Cardiac muscle cell (in vitro differentiated cells and primary cell): Measurements from ENCODE around the gene FUNDC1. TPM values are rescaled to one million over a fixed set of nuclear protein-coding genes. Genes with fewer than 3 reads are reported as not detected.
A peak's percentile ranks its signal among the peaks of the same experiment; 100 is the strongest.

Experiments
- DNase-seq, 2 donors: peaks; one replicate each; pipeline versions ENCODE4 v3.0.0 to v3.0.0-alpha.2; 2010 to 2017; ENCODE audit warnings: low read depth in 1 of 2, low spot score in 1 of 2
- H3K27ac ChIP-seq: fragments of 200-600 bp; sonication (generic); 2 replicates; pipeline ENCODE4 v1.5.1; 2016
- H3K27me3 ChIP-seq: fragments of 200-600 bp; sonication (generic); 2 replicates; pipeline ENCODE4 v1.6.0; 2016; ENCODE audit warnings: control low read depth
- H3K36me3 ChIP-seq: fragments of 200-600 bp; sonication (generic); 2 replicates; pipeline ENCODE4 v1.5.1; 2016; ENCODE audit warnings: control low read depth
- H3K4me1 ChIP-seq: fragments of 200-600 bp; sonication (generic); 2 replicates; pipeline ENCODE4 v1.8.1; 2017; ENCODE audit warnings: low read depth, mild to moderate bottlenecking, mixed run types
- H3K4me3 ChIP-seq: fragments of 200-600 bp; sonication (generic); 2 replicates; pipeline ENCODE4 v1.5.1; 2016; ENCODE audit warnings: mild to moderate bottlenecking
- H3K9me3 ChIP-seq: fragments of 200-600 bp; sonication (generic); 2 replicates; pipeline ENCODE4 v1.5.1; 2017; ENCODE audit warnings: low read depth, mild to moderate bottlenecking, control low read depth
- polyA plus RNA-seq: library from polyadenylated mRNA; unstranded; fragments of >200 nt; fragmentation: Nextera tagmentation; extraction: Ambion mirVana; gene quantifications from 2 replicates; pipeline ENCODE4 v1.2.1, GENCODE V29; 2016
- total RNA-seq: library from RNA; depleted of rRNA; stranded (reverse); fragments of >200 nt; gene quantifications from 2 replicates; pipeline ENCODE4 v1.2.3, GENCODE V29; 2016
- TF ChIP-seq, protein P1 (sequence below): IDR thresholded peaks from 2 replicates; pipeline ENCODE4 v1.5.1; 2012; ENCODE audit warnings: low read depth, mild to moderate bottlenecking, low read length

Gene FUNDC1
- total and polyA plus RNA-seq, 2 experiments from 2014 or later = 17.8 to 37.9 TPM

DNA sequence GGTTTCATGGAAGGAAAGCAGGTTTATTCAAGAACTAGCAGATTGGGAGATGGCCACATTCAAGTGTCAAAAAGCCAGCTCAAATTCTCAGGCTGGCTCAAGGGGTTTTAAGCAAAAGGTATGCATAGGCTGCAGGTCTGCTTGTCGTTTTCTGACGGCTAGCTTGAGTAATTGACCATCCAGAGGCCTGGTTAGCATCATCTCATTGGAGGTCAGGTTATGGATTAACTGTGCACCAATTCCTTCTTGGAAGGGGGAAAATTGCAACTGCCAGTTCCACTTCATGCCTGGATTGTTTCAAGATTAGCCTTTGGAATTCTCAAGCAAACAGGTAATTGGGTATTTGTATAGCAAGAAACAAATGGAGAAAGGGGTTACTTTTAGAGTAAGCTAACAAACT lies 62.1 kb downstream of the FUNDC1 start:
- peaks cover 3% of the 10 kb centered on the region for H3K4me1 ChIP-seq
- H3K36me3 ChIP-seq = no peaks in the 10 kb centered on the region
- H3K9me3 ChIP-seq = no peaks in the 10 kb centered on the region
- H3K27me3 ChIP-seq = no peaks in the 10 kb centered on the region
- H3K4me3 ChIP-seq = no peak overlapping the region
- H3K27ac ChIP-seq = peak overlapping the region; percentile 53
- TF ChIP-seq, protein P1, sequence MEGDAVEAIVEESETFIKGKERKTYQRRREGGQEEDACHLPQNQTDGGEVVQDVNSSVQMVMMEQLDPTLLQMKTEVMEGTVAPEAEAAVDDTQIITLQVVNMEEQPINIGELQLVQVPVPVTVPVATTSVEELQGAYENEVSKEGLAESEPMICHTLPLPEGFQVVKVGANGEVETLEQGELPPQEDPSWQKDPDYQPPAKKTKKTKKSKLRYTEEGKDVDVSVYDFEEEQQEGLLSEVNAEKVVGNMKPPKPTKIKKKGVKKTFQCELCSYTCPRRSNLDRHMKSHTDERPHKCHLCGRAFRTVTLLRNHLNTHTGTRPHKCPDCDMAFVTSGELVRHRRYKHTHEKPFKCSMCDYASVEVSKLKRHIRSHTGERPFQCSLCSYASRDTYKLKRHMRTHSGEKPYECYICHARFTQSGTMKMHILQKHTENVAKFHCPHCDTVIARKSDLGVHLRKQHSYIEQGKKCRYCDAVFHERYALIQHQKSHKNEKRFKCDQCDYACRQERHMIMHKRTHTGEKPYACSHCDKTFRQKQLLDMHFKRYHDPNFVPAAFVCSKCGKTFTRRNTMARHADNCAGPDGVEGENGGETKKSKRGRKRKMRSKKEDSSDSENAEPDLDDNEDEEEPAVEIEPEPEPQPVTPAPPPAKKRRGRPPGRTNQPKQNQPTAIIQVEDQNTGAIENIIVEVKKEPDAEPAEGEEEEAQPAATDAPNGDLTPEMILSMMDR = no peak
- peak in 1 of 2 donors; percentile 43 for DNase-seq

DNA sequence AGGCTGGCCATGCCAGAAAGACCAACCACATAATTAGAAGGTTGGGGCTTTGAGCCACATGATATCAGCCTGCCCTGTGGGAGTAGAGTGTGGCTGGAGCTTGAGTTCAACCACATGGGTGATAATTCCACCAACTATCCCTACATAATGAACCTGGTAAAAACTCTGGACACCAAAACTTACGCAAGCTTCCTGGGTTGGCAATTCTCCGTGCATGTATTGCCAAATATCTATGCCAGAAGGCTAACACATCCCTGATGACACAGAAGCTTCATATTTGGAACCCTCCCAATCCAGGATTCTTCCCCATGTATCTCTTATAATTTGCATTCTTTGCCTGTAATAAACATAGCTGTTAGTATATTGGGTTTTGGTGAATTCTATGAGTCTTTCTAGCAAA lies 68.2 kb downstream of the FUNDC1 start:
- no peaks in the 10 kb centered on the region for H3K9me3 ChIP-seq
- peak in 1 of 2 donors; percentile 27 for DNase-seq
- TF ChIP-seq, protein P1 = no peak
- H3K27ac ChIP-seq = no peak overlapping the region
- H3K4me3 ChIP-seq = no peak overlapping the region
- H3K36me3 ChIP-seq = no peaks in the 10 kb centered on the region
- H3K4me1 ChIP-seq = no peaks in the 10 kb centered on the region
- no peaks in the 10 kb centered on the region for H3K27me3 ChIP-seq

Other genes with a start within 250 kb of the FUNDC1 start
- gene EFHC2, start 199.2 kb downstream of the FUNDC1 start, total RNA-seq = 2.2 and 6.5 TPM in 2 replicates
- gene EFHC2, start 199.2 kb downstream of the FUNDC1 start, polyA plus RNA-seq = 3.8 and 7.7 TPM in 2 replicates